HT1080 (cell line): ENCODE measurements around the gene SYPL2. TPM values are rescaled to one million over a fixed set of nuclear protein-coding genes. Genes with fewer than 3 reads are reported as not detected.
A peak's percentile ranks its signal among the peaks of the same experiment; 100 is the strongest.
"Not testable (repeated sequence)": the region's sequence is repeated elsewhere in the genome, so short reads cannot be mapped to it uniquely, and the experiment has no call there.

Experiments
- DNase-seq: peaks from one replicate; pipeline ENCODE4 v3.0.0-alpha.2; 2015; ENCODE audit warnings: low read depth
- polyA plus RNA-seq, 2 experiments: library from polyadenylated mRNA; depleted of rRNA; stranded (reverse); fragments of >200 nt; gene quantifications; 2 replicates each; pipeline ENCODE4 v1.2.3, GENCODE V29; 2015
- total RNA-seq: library from RNA; depleted of rRNA; stranded (reverse); fragments of >200 nt; shearing (Covaris generic); gene quantifications from 2 replicates; pipeline ENCODE4 v1.2.3, GENCODE V29; 2014; rRNA removed

Gene SYPL2
- 0.05 and 0.17 TPM in 2 replicates for total RNA-seq
- polyA plus RNA-seq (2015; cell fraction: cytosol; rRNA removed): 0.08 and 0.11 TPM in 2 replicates
- polyA plus RNA-seq (2015; cell fraction: nucleus; rRNA removed): 0.20 and 0.29 TPM in 2 replicates

GRCh38 chr1:109466452-109467300, at the start of gene SYPL2:
SYPL2 (plus strand) TSS chr1:109466546; CDS start chr1:109466844, 298 bp downstream.
- no peak for DNase-seq

DNA sequence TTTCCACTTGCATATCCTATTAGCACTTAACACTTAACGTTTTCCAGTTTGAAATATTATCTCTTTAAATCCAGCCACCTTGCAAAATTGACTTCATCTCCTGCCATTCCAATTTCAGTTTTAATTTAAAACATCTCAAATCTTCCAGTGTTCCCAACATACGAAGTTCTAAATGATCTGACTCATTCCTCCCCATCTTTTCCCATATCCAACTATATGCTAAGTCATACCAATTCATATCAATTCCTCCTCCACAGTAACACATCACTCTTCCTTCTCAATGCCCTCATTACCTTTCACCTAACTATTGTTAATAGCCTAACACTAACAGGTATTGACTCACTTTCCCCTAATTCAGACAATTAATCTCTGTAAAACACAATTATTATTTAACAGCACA, 42.8 kb upstream of the SYPL2 start:
- no peak for DNase-seq

- no peak for DNase-seq
Observed at GRCh38 chr1:109425391-109426280, 40.7 kb upstream of the SYPL2 start.

DNA sequence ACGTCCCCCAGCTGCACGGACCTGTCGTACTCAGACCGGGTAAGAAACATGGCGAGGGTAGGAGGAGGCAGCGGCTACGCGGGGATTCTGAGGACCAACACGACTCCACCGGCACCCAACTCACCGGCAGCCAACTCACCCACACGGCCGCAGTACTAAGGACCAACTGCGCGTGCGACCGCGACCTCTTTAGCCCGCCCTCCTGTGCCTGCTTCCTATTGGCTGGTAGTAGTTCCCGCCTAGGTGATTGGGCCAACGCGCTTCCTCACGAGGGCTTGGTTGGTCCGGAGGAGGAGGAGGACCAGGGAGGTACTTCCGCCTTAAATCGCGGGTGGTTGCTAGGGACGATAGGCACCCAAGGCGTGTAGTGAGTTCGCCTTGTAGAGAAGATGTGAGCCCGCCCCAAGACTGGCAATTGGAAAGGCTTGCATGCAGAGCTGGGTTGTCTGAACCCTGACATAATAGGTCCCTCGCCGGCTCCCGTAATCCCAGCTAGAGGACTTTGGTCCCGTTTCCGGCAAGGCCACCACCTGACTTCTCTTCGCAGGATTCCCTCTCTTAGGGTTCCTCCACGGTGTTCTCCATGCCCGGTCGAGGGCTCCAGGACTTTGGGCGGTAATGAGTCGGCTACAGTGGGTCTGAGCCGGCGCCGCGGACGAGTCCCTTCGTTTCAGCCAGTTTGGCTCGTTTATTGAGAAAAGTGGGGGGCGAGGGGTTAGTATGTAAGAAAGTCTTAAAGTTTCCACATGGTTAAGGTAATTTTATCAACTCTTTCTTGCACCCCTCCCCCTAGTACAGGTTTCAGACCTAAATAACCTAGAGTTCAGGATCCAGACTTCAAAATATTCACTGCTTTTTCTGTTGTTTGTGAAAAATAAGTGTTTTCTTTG, 39.8 kb upstream of the SYPL2 start, which contains the start of gene PSMA5:
Gene PSMA5 (minus strand): TSS at position 168 of the 890 bp plus-strand sequence. CDS start 118 bp downstream, at position 50.
- peak; percentile 100 for DNase-seq

- no peak for DNase-seq
Observed at GRCh38 chr1:109427171-109427467, 39.2 kb upstream of the SYPL2 start.

DNA sequence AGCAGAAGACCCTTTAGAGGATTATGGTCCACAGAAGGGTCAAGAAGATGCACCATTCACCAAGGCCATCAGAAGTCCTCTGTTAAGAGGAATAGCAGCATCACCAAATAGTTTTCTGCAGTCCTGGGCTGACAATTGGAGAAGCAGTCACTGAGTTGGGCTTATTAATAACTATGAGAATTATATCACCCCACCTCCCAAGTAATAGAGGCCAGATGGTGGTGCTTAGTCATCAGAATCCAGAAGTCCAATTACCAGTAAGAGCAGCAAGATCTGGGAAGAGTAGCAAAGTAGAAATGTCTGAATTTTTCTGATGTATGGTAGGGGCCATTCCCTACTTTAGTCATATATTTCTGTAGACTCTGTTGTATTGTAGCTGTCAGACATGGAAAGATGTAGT, 34.0 kb upstream of the SYPL2 start:
- DNase-seq: no peak

GRCh38 chr1:109433322-109433721, 33.0 kb upstream of the SYPL2 start:
- DNase-seq: no peak

- DNase-seq: no peak
Observed at GRCh38 chr1:109434484-109434883, 31.9 kb upstream of the SYPL2 start.

- DNase-seq: peak; percentile 87
Observed at GRCh38 chr1:109438798-109439297, 27.5 kb upstream of the SYPL2 start.

DNA sequence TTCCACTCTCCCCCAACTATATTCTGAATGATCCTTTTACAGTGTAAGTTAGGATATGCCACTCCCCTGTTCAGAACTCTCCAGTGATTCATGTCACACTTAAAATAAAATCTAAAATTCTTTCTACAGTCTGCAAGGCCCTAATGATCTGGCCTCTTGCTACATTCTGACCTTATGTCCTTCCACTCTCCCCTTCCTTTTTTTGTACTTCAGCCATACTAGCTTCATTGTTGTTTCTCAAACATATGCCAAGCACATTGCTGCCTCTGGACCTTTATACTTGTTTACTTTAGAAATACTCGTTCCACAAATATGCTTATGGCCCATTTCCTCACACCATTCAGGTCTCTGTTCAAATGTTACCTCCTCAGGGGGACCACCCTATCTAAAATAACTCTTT, 25.3 kb upstream of the SYPL2 start:
- DNase-seq: no peak

- DNase-seq: no peak
Observed at GRCh38 chr1:109443476-109443875, 22.9 kb upstream of the SYPL2 start.

DNA sequence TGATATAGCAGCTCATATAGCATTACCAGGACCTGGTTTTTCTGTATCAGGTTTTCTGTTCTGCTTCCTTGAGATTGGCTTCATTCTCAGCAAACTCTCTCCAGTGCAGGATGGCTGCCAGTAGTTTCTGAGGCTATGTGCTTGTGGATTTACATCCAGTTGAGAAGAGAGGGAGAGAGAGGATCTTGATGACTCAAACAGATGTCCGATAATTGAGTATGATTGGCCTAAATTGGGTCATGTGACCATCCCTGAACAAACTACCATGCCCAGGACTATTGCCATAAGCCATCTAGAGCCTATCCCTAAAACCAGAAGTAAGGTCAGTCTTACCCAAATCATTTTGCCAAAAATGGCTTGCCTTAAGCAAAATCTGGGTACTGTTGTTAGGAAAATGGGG, 22.0 kb upstream of the SYPL2 start:
- DNase-seq: no peak

GRCh38 chr1:109445949-109446695, 20.2 kb upstream of the SYPL2 start:
- not testable (repeated sequence) for DNase-seq

GRCh38 chr1:109447524-109447923, 18.8 kb upstream of the SYPL2 start:
- DNase-seq: no peak

GRCh38 chr1:109454497-109455133, 11.7 kb upstream of the SYPL2 start:
- no peak for DNase-seq

DNA sequence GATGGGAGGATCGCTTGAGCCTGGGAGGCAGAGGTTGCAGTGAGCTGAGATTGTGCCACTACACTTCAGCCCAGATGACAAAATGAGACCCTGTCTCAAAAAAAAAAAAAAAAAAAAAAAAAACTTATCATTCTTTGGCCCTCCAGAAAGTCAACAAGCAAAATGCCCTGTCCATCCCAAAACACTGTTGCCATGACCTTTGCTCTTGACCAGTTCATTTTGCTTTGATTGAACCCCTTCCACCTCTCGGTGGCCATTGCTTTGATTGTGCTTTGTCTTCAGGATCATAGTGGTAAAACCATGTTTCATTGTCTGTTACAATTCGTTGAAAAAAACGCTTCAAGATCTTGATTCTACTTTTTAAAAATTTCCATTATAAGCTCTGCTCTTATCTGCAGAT, 8.5 kb upstream of the SYPL2 start:
- DNase-seq: no peak

- DNase-seq: no peak
Observed at GRCh38 chr1:109466125-109466451, 258 bp upstream of the SYPL2 start.

- DNase-seq: no peak
Observed at GRCh38 chr1:109467301-109467777, 993 bp downstream of the SYPL2 start.

GRCh38 chr1:109468061-109468460, 1.7 kb downstream of the SYPL2 start:
- no peak for DNase-seq

- DNase-seq: no peak
Observed at GRCh38 chr1:109468903-109469302, 2.6 kb downstream of the SYPL2 start.
